Panc1 (cell line): ENCODE results near the gene ZNRF3. TPM values are rescaled to one million over a fixed set of nuclear protein-coding genes. Genes with fewer than 3 reads are reported as not detected.

Experiments used
- ATAC-seq: fragments of 200-7000 bp; cut with Tn5 transposase; 2 replicates; pipeline ENCODE4 v1.9.1; 2020; ENCODE audit warnings: mild to moderate bottlenecking, moderate library complexity
- BruUV-seq: library from RNA; stranded (reverse); fragments of 400-500 nt; replicated peaks from 2 replicates; lab custom pipeline; 2021; lab: Mats Ljungman, UMichigan
- CTCF ChIA-PET: fragments of 300-600 bp; sonication (Branson Sonifier 250); formaldehyde crosslinking; loops from one replicate; lab custom pipeline; 2022; ENCODE audit warnings: antibody characterized with exemption; lab: Charles Lee
- POLR2A ChIA-PET: fragments of 300-600 bp; sonication (Branson Sonifier 250); formaldehyde crosslinking; loops from one replicate; lab custom pipeline; 2022; ENCODE audit warnings: antibody characterized with exemption; lab: Charles Lee
- DNase-seq: peaks from one replicate; pipeline ENCODE4 v3.0.0-alpha.2; 2010; ENCODE audit warnings: low read depth, low spot score
- H3K27ac ChIP-seq: 2 replicates; pipeline ENCODE4 v1.5.1; 2011; ENCODE audit warnings: mild to moderate bottlenecking, low read length, inconsistent platforms
- H3K27me3 ChIP-seq: fragments of 200-500 bp; sonication (Bioruptor generic); 2 replicates; pipeline ENCODE4 v1.6.0; 2014; ENCODE audit warnings: low read length, inconsistent platforms; ENCODE audit not compliant: control insufficient read depth, insufficient read depth
- H3K36me3 ChIP-seq: fragments of 200-500 bp; sonication (Bioruptor generic); 2 replicates; pipeline ENCODE4 v1.5.1; 2014; ENCODE audit warnings: inconsistent platforms, mild to moderate bottlenecking, low read length, moderate library complexity; ENCODE audit not compliant: control insufficient read depth, insufficient read depth
- H3K4me1 ChIP-seq: 2 replicates; pipeline ENCODE4 v1.5.1; 2011; ENCODE audit warnings: inconsistent platforms, mild to moderate bottlenecking, low read length, moderate library complexity; ENCODE audit not compliant: control insufficient read depth, insufficient read depth
- H3K4me3 ChIP-seq, 2 experiments: 2 replicates each; pipeline ENCODE4 v1.5.1; 2011 to 2012; ENCODE audit warnings: low read depth in 2 of 2, low read length in 2 of 2, mild to moderate bottlenecking in 2 of 2, inconsistent platforms in 1 of 2, moderate library complexity in 1 of 2
- H3K9me3 ChIP-seq: fragments of 200-500 bp; sonication (Bioruptor generic); 2 replicates; pipeline ENCODE4 v1.5.1; 2014; ENCODE audit warnings: low read depth, mild to moderate bottlenecking, inconsistent platforms, low read length, moderate library complexity; ENCODE audit not compliant: control insufficient read depth, insufficient read depth
- CTCF ChIP-seq: fragments of 450-650 bp; IDR thresholded peaks from 2 replicates; pipeline ENCODE4 v1.5.1; 2017; ENCODE audit warnings: mild to moderate bottlenecking
- POLR2AphosphoS5 ChIP-seq: IDR thresholded peaks from 2 replicates; pipeline ENCODE4 v1.6.1; 2012; ENCODE audit warnings: mild to moderate bottlenecking, low read depth, low read length, moderate library complexity
- REST ChIP-seq, 2 experiments: IDR thresholded peaks; 2 replicates each; pipeline ENCODE4 v1.6.1; 2011 to 2012; ENCODE audit warnings: low read depth in 2 of 2, control low read depth in 1 of 2, low read length in 1 of 2, mild to moderate bottlenecking in 1 of 2, moderate library complexity in 1 of 2; ENCODE audit not compliant: insufficient read depth in 1 of 2
- SIN3A ChIP-seq: IDR thresholded peaks from 2 replicates; pipeline ENCODE4 v1.6.1; 2012; ENCODE audit warnings: low read depth, mild to moderate bottlenecking, low read length, moderate library complexity, borderline replicate concordance; ENCODE audit not compliant: insufficient read depth
- TCF7L2 ChIP-seq: IDR thresholded peaks from 2 replicates; pipeline ENCODE4 v1.6.1; 2011; ENCODE audit warnings: mild to moderate bottlenecking, low read depth, low read length, inconsistent platforms
- in situ Hi-C: cut with HindIII; loops from 2 replicates; pipeline ENCODE4 v1.10.0; 2016; ENCODE audit warnings: low sequenced_read_pairs, low pct_unique_long_range_greater_than_20kb
- intact Hi-C: fragments of 100-400 bp; cut with micrococcal nuclease; formaldehyde crosslinking; loops from one replicate; pipeline ENCODE4 v1.10.0; 2022; ENCODE audit not compliant: unreplicated experiment
- total RNA-seq: library from RNA; stranded (reverse); gene quantifications from one replicate; pipeline ENCODE4 v1.2.1, GENCODE V29; 2021; ENCODE audit not compliant: unreplicated experiment

Gene ZNRF3
- total RNA-seq, 1 experiment from 2014 or later: 7.3 TPM

DNA sequence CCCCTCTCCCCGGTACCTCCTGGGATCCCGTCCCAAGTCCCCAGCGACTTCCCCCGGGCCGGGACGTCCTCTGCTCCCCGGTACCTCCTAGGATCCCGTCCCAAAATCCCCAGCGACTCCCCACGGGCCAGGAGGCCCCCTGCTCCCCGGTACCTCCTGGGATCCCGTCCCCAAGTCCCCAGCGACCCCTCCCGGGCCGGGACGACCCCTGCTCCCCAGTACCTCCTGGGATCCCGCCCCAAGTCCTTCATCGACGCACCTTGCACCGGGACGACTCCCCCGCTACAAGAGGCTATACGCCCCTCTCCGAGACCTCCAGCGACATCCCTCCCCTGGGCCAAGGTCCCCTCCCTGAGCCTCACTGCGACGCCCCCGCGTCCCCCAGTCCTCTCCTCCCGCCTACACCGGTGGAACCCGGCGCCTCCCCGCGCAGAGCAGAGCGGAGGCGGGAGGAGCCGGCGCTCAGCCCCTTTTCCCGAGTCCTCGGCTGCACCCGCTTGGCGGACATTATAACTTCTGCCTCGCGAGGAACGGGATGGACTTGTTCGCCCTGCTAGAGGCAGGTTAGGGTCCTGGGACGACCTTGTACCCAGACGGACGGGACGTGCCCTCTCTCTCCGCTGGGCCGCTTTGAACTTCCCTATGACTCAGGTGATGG lies 190.4 kb downstream of the ZNRF3 start:
- DNase-seq: no peak
- Histone ChIP-seq H3K27me3 (no peaks in the 10 kb centered on the region), H3K27ac (no peak overlapping the region), H3K36me3 (peaks cover 4% of the 10 kb centered on the region; the same call in 1 of the 2 replicates), H3K4me3 (peak overlapping the region; percentile 37 to 44), H3K9me3 (no peaks in the 10 kb centered on the region), H3K4me1 (no peaks in the 10 kb centered on the region)
- in situ Hi-C loops: no loop called here
- no peak for TF ChIP-seq TCF7L2
- no peak for TF ChIP-seq SIN3A
- TF ChIP-seq REST (IDR thresholded peaks at IDR 0.05; ENCODE audit: insufficient read depth in 1 of 2, low read depth in 2 of 2, low read length in 1 of 2): no peak
- no peak for TF ChIP-seq POLR2AphosphoS5
- no peak for TF ChIP-seq CTCF
- 0 out of 2 replicates have a peak, but pooled peaks have one; percentile 23 for ATAC-seq
- intact Hi-C loops: no loop called here
- ChIA-PET CTCF (no interaction called here), POLR2A (no interaction called here)
- no TSS peak for BruUV-seq

DNA sequence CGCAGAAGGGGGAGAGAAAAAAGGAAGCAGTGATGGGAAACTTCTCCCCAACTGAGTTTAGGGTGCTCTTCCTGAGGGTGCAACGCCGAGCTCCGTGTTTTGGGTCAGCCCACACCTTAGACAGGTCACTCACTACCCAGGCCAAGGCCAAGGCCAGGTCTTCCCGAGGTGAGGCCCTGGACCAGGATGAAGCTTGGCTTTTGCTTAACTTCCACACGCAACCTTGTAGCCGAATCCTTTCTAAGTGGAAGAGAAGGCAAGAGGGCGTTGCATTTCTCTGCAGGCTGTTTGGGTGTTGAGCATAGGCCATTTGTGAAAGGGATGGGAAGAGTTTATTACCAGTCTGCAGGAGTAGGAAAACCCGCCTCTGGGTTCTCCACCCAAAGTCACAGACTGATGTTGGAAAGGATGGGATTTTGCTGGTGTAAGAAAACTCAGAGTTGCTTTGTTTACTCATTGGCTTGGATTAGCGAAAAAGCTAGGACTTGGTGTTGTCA lies 191.0 kb downstream of the ZNRF3 start:
- ATAC-seq (no peak), DNase-seq (no peak)
- Histone ChIP-seq H3K4me1 (no peaks in the 10 kb centered on the region), H3K4me3 (no peak overlapping the region; a peak in 1 of 4 replicates), H3K27me3 (no peaks in the 10 kb centered on the region), H3K36me3 (peaks cover 4% of the 10 kb centered on the region; the same call in 1 of the 2 replicates), H3K27ac (no peak overlapping the region), H3K9me3 (no peaks in the 10 kb centered on the region)
- no peak for TF ChIP-seq REST (IDR thresholded peaks at IDR 0.05; ENCODE audit: insufficient read depth in 1 of 2, low read depth in 2 of 2, low read length in 1 of 2)
- TF ChIP-seq POLR2AphosphoS5: no peak
- TF ChIP-seq SIN3A: no peak
- no peak for TF ChIP-seq CTCF
- TF ChIP-seq TCF7L2: no peak
- in situ Hi-C loops: no loop called here
- BruUV-seq: no TSS peak
- intact Hi-C loops: no loop called here
- POLR2A ChIA-PET: no interaction called here
- CTCF ChIA-PET: no interaction called here
